Panc1 (cell line): ENCODE measurements around the gene NLRP1. TPM values are rescaled to one million over a fixed set of nuclear protein-coding genes. Genes with fewer than 3 reads are reported as not detected.

Experiments used
- ATAC-seq: fragments of 200-7000 bp; cut with Tn5 transposase; 2 replicates; pipeline ENCODE4 v1.9.1; 2020; ENCODE audit warnings: mild to moderate bottlenecking, moderate library complexity
- BruUV-seq: library from RNA; stranded (reverse); fragments of 400-500 nt; replicated peaks from 2 replicates; lab custom pipeline; 2021; lab: Mats Ljungman, UMichigan
- CTCF ChIA-PET: fragments of 300-600 bp; sonication (Branson Sonifier 250); formaldehyde crosslinking; loops from one replicate; lab custom pipeline; 2022; ENCODE audit warnings: antibody characterized with exemption; lab: Charles Lee
- POLR2A ChIA-PET: fragments of 300-600 bp; sonication (Branson Sonifier 250); formaldehyde crosslinking; loops from one replicate; lab custom pipeline; 2022; ENCODE audit warnings: antibody characterized with exemption; lab: Charles Lee
- DNase-seq: peaks from one replicate; pipeline ENCODE4 v3.0.0-alpha.2; 2010; ENCODE audit warnings: low read depth, low spot score
- H3K27ac ChIP-seq: 2 replicates; pipeline ENCODE4 v1.5.1; 2011; ENCODE audit warnings: mild to moderate bottlenecking, low read length, inconsistent platforms
- H3K27me3 ChIP-seq: fragments of 200-500 bp; sonication (Bioruptor generic); 2 replicates; pipeline ENCODE4 v1.6.0; 2014; ENCODE audit warnings: low read length, inconsistent platforms; ENCODE audit not compliant: control insufficient read depth, insufficient read depth
- H3K36me3 ChIP-seq: fragments of 200-500 bp; sonication (Bioruptor generic); 2 replicates; pipeline ENCODE4 v1.5.1; 2014; ENCODE audit warnings: inconsistent platforms, mild to moderate bottlenecking, low read length, moderate library complexity; ENCODE audit not compliant: control insufficient read depth, insufficient read depth
- H3K4me1 ChIP-seq: 2 replicates; pipeline ENCODE4 v1.5.1; 2011; ENCODE audit warnings: inconsistent platforms, mild to moderate bottlenecking, low read length, moderate library complexity; ENCODE audit not compliant: control insufficient read depth, insufficient read depth
- H3K4me3 ChIP-seq, 2 experiments: 2 replicates each; pipeline ENCODE4 v1.5.1; 2011 to 2012; ENCODE audit warnings: low read depth in 2 of 2, low read length in 2 of 2, mild to moderate bottlenecking in 2 of 2, inconsistent platforms in 1 of 2, moderate library complexity in 1 of 2
- H3K9me3 ChIP-seq: fragments of 200-500 bp; sonication (Bioruptor generic); 2 replicates; pipeline ENCODE4 v1.5.1; 2014; ENCODE audit warnings: low read depth, mild to moderate bottlenecking, inconsistent platforms, low read length, moderate library complexity; ENCODE audit not compliant: control insufficient read depth, insufficient read depth
- CTCF ChIP-seq: fragments of 450-650 bp; IDR thresholded peaks from 2 replicates; pipeline ENCODE4 v1.5.1; 2017; ENCODE audit warnings: mild to moderate bottlenecking
- POLR2AphosphoS5 ChIP-seq: IDR thresholded peaks from 2 replicates; pipeline ENCODE4 v1.6.1; 2012; ENCODE audit warnings: mild to moderate bottlenecking, low read depth, low read length, moderate library complexity
- REST ChIP-seq, 2 experiments: IDR thresholded peaks; 2 replicates each; pipeline ENCODE4 v1.6.1; 2011 to 2012; ENCODE audit warnings: low read depth in 2 of 2, control low read depth in 1 of 2, low read length in 1 of 2, mild to moderate bottlenecking in 1 of 2, moderate library complexity in 1 of 2; ENCODE audit not compliant: insufficient read depth in 1 of 2
- SIN3A ChIP-seq: IDR thresholded peaks from 2 replicates; pipeline ENCODE4 v1.6.1; 2012; ENCODE audit warnings: low read depth, mild to moderate bottlenecking, low read length, moderate library complexity, borderline replicate concordance; ENCODE audit not compliant: insufficient read depth
- TCF7L2 ChIP-seq: IDR thresholded peaks from 2 replicates; pipeline ENCODE4 v1.6.1; 2011; ENCODE audit warnings: mild to moderate bottlenecking, low read depth, low read length, inconsistent platforms
- in situ Hi-C: cut with HindIII; loops from 2 replicates; pipeline ENCODE4 v1.10.0; 2016; ENCODE audit warnings: low sequenced_read_pairs, low pct_unique_long_range_greater_than_20kb
- intact Hi-C: fragments of 100-400 bp; cut with micrococcal nuclease; formaldehyde crosslinking; loops from one replicate; pipeline ENCODE4 v1.10.0; 2022; ENCODE audit not compliant: unreplicated experiment
- total RNA-seq: library from RNA; stranded (reverse); gene quantifications from one replicate; pipeline ENCODE4 v1.2.1, GENCODE V29; 2021; ENCODE audit not compliant: unreplicated experiment

Gene NLRP1
- total RNA-seq, 1 experiment from 2014 or later = 0.57 TPM

- ChIA-PET CTCF (no interaction called here), POLR2A (no interaction called here)
- in situ Hi-C loops (no loop called here), intact Hi-C loops (no loop called here)
- ATAC-seq = no peak
- Histone ChIP-seq H3K4me1 (peaks cover 8% of the 10 kb centered on the region), H3K9me3 (no peaks in the 10 kb centered on the region), H3K36me3 (peaks cover 9% of the 10 kb centered on the region), H3K27ac (no peak overlapping the region), H3K27me3 (no peaks in the 10 kb centered on the region), H3K4me3 (no peak overlapping the region)
- no peak for DNase-seq
- TF ChIP-seq POLR2AphosphoS5 (no peak), CTCF (no peak), SIN3A (no peak), TCF7L2 (no peak), REST (IDR thresholded peaks at IDR 0.05; ENCODE audit: insufficient read depth in 1 of 2, low read depth in 2 of 2, low read length in 1 of 2) (no peak)
- no TSS peak for BruUV-seq
These were observed 119.4 kb downstream of the NLRP1 start for GRCh38 chr17:5464717-5465507.

Other genes with a start within 250 kb of the NLRP1 start
- 50.5 TPM for gene NUP88, start 164.8 kb downstream of the NLRP1 start, total RNA-seq
- 36.7 TPM for gene RPAIN, start 164.3 kb downstream of the NLRP1 start, total RNA-seq
- gene C1QBP, start 145.4 kb downstream of the NLRP1 start, total RNA-seq = 225 TPM
- gene DHX33, start 115.5 kb downstream of the NLRP1 start, total RNA-seq = 31.0 TPM
- 59.7 TPM for gene DERL2, start 98.3 kb downstream of the NLRP1 start, total RNA-seq
- gene MIS12, start 97.9 kb downstream of the NLRP1 start, total RNA-seq = 11.5 TPM